NK-92 (cell line): ENCODE data around the gene COPZ1.

ENCODE experiments used
- DNase-seq: peaks from one replicate; lab custom pipeline; 2025; ENCODE audit not compliant: unreplicated experiment; lab: John Stamatoyannopoulos, UW

COPZ1 gene

DNA sequence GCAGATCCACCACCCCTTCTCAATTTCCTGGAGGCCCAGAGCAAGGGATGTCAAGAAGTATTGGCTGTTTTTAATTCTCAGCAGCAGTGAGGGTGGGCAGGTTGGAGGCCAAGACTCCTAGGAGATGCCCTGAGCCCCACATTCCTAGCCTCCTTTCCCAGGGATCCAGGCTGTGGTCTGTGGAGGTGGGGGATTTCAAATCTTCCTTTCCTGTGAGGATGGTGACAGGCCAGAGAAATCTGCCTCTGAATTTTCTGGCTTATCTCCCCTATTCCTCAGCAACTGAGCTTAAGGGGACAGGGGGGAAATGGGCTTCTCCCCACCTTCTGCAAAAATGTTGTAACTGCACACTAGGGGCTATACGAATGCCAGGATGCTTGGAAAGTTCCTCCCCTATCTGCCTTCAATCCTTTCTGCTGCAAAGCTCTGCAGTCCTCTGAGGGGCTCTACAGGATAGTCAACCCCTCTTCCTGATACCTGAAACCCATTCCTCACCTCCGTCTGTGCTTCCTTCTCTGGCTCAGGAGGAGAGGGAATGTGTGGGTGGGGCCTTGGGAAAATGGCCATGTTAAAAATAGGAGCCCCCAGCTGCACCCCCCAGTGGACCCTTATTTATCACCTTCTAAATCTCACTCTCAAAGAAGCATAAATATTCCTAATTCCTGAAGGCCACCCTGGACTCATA lies 32.7 kb downstream of the COPZ1 start:
- no peak for DNase-seq

DNA sequence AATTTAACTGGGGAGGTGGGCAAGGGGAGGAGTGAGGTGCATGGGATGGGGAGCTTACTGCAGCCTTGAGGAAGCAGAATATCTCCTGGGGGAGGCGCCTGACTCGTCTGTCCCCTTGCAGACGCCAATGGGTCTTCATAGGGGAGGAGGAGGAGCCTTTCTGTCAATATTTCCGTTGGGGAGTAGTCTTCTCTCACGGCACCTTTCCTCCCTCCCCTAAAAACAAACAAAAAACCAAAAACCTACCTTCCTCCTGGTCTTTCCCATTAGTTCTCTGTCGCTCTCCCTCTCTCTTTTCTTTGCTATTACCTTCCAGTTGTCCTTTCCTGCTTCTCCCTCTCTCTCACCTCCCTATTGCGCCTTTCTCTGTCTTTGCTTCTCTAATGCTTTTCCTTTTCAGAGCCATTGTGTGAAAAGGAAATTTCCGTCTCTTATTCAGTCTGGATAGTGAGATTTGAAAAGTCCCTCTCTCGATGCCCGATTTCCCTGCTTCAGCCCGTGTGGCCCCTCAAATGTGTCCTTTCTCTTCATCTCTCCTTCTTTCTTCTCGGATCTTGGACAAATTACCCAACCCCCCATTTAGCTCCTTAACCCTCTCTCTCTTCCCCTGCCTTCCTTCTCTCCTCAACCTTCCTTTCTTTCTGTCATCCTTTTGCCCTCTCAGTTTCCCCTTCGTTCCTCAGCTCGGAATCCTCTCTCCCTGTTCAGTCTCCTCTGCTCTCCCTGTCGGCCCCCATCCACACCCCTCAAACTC lies 33.4 kb downstream of the COPZ1 start:
- DNase-seq = no peak

DNA sequence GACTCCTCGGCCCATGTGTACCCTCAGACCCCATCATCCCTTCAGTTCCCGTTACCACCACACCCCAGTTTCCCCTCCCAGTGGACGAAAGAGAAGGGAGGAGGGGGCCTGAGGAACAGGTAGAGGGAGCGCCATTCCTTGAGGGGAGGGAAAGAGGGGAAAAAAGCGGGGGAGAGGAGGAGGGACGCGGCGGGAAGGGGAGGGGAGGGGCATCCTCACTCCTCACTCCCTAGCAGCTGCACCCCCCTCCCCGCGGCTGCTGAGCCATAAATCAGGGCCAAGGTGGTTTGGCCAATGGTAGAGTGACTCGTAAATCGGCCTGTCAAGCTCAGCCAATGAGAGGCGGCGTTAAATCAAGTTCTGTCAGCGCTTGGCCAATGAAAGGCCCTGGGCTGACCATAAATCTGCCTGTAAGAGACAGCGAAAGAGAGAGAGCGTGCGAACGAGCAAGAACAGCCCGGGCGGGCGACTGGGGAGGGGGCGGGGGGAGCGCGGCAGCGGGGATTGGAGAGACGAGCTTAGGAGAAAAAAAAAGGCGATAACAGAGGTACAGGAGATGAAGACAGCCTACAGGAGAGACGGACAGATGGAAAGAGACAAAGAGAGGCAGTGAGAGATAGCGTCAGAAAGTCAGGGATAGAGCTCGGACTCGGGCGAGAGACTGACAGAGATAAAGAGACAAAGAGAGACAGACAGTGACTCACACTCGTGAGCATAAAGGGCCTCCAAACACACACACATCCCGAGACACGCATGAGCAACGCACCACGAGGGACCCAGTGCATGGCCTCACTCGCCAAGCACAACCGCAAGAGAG lies 34.2 kb downstream of the COPZ1 start:
- DNase-seq = peak; percentile 58

DNA sequence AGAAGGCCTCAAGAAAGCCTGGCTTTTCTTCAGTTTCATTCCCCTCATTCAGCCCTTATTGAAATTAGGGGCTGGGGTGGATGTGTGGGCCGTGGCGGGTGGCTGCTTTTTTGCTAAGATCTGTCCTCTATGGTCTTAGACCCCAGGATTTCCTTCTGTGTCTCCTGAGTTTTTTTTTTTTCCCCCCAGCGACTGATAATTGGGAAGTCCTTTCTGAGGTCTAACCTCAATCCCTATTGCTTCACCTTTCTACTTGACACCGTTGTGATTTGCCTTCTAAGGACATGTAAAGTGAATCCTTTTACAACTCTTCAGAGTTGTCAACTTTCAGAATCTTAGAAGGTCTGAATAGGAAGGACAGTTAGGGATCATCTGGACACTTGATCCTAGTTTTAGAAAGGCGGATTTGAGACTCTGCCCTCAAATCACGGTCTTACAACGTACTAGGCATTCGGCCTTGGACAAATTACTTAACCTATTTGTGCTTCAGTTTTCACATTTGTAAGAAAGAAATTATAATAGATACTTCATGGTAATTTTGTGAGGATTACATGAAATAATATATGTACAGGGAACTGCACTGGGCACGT lies 34.9 kb downstream of the COPZ1 start:
- DNase-seq = no peak

DNA sequence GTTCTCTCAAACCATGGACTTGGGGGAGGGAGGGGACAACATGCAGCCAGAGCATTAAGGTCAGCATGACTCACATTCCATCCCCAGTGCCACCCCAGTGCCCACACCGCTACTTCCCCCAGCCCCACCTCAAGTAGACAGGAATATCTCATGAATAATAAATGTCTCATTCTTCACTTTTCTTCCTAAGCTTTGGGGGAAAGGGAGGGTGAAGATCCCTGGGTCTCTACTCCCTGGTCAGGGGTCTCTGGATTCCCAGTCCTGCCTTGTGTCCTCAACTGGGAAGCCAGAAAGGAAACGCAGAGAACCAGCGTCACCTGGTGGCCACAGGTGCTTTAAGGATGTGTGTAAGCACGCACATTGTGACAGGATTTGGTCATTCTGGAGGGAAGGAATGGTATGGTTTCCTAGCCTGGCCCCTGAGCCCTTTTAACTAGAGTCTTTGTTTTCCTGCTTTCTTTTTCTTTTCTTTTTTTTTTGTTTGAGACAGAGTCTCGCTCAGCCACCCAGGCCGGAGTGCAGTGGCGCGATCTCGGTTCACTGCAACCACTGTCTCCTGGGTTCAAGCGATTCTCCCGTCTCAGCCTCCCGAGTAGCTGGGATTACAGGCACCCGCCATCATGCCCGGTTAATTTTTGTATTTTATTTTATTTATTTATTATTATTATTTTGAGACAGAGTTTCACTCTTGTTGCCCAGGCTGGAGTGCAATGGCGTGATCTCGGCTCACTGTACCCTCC lies 36.0 kb downstream of the COPZ1 start:
- DNase-seq = no peak

DNA sequence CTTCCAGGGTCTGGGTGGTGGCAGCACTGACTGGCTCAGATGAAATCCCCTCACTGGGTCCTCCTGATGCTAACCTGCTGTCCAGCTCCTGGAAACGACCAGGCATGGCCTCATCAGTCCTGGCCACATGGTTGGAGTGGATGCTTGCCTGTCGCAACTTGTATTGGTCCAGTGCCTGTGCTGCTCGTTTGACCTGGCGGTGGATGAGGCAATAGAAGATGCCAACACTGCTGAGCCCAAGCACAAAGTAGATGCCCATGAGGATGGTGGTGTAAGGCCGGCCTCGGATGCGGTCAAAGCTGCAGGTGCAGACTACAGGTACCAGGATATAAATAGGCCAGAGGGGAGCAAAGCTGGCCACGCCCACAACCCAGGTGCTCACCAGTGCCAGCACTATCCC lies 38.1 kb downstream of the COPZ1 start:
- DNase-seq = no peak

DNA sequence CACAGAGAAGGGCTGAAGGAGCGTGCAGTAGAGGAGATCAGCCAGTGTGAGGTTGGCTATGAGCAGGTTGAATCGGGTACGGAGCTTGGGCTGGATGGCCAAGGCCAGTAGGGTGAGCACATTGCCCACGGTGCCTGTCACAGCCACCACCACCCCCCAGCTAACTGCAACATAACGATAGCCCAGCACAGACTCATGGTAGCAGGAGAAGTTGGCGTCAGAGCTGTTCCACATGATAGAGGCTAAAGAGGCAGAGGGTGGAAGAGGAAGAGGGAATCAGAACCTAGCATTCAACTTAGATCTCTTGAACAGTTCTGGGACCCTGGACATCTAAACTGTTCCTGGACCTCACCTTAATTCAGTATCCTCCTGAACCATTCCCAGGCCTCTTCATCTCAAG lies 38.7 kb downstream of the COPZ1 start:
- DNase-seq = no peak

DNA sequence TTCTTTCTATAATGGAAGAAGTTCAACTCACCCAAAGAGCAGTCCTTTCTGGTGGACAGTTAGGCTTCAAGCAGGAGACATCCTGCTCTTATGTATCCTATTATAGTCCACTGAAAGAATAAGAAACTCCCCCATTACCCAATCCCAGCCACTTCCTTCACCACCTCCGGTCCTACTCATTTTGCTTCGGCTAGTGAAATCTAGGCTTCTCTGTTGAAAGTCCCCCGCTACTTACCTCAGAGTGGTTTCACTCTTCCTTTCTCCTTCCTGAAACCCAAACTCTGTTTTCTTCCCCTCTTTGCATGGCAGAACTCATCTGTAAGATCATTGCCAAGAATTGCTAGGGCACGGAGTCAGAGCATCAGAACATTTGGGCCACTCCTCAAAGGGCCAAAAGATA lies 39.5 kb downstream of the COPZ1 start, which contains the start of gene GPR84:
GPR84 (minus strand) TSS at position 74 of the 400 bp plus-strand sequence. CDS start 635 bp downstream, outside the sequence.
- DNase-seq = no peak

DNA sequence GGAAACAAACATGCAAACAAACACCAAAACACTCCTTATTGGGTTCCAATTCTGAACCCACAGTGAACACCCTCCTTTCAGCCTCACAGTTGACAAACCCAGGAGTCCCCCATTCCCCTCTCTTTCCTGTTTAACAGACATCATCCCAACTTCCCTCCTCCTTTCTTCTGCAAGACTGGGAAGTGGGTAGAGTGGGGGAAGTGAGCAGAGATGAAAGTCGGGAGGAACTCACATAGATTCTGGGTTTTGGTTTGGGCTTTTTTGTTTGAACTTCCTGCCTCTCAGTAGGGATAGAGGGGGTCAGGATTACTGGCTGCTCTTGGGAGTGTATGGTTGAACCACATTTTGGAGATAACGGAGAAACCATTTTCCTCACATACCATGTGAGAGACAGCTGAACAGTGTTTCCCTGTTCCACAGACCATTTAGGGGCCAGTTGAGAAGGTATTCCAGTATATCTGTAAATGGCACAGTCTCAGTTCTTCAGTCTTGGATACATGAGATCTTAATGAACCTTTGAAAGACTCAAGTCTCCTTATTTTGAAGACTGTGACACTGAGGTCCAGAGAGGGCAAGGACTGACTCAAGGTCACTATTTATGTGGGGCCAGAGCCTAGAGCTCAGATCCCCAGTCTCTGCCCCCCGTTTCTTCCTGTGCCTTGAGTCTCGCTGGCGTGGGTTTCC lies 43.2 kb downstream of the COPZ1 start:
- no peak for DNase-seq

DNA sequence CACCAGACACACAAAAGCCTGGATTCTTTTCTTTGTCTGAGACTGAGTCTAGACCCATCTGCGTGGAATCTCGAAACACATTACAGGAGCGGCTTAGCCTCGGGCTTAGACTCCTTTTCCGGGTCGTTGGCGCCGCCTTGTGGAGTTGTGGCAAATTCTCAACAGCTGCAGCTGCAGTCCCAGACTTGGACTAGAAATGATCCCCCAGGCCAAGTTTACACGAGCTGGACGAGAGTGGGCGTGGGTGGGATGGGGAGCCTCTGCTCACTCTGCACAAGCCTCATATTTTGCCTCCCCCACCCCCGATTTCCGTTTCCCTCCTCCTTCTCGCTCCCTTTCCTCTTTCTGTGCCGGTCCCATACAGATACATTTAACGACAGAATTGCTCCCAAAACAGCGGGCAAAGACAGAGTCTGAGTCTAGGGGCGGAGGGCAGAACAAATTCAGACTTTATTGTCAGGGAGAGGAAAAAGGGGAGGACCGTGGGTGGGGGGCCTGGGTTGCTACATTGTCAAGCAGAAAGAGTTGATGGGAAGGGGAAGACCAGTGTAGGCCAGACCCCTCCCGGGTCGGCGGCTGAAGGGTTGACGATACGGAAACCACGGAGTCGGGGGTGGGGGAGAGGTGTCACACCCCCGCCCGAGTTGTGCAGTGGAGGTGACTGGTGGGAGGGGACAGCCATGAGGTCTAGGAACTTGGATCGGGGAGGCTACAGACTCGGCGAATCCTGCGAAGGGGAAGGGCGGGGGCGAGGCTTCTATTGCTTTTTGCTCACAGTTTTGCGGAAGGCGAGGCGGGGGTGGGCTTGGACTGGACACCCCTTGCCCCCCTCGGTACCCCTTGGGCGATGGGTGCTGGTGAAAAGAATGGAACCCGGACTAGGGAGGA lies 44.0 kb downstream of the COPZ1 start:
- peak; percentile 25 for DNase-seq

DNA sequence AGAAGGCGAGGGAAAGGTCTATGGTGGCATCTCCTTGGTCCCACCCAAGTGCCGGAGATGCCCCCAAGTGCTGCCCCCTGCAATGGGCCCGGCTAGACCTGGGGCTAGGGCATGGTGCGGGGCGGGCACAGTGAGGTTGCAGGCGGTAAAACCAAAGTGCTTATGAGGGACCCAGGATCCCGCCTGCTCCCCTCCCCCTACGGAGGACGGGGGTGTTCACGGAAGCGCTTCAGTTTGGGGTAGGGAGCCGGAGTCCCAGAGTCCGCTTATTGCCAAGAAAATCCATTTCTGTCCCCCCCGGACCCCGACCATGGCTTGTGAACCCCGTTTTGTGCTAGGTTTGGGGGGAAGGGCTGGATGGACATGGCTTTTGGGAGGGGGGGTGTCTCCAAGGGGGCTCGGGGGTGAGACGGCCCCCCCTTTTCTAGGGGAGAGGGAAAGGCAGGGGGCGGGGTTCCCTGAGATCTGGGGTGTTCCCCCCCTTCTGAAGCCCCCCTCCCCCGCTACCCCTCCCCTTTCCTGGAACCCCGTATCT lies 44.7 kb downstream of the COPZ1 start:
- no peak for DNase-seq

DNA sequence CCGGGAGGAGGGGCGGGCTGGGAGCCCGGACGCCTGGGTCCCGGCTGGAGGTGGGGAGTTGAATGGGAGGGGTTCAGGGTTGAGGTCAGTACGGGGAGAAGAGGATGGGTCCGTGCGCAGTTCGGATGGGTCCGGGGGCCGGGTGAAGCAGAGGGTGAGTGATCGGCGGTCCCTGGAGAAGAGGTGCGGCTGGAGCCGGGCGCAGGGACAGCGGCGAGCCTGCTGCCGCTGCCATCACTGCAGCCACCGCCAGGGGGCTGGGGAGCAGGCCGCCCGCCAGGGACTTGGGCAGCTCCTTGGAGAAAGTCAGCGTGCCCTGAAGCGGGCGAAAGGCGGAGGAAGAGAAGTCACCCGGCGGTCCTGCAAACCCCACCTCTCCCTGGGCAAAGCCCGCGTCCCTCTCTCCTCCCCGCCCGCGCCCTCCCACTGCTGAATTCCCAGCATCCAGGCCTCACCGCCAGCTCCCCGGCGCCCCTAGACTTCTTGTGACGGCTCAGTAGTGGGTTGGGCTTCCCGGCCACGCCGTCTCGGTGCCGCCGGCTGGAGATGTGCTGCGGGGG lies 45.3 kb downstream of the COPZ1 start:
- DNase-seq = no peak

DNA sequence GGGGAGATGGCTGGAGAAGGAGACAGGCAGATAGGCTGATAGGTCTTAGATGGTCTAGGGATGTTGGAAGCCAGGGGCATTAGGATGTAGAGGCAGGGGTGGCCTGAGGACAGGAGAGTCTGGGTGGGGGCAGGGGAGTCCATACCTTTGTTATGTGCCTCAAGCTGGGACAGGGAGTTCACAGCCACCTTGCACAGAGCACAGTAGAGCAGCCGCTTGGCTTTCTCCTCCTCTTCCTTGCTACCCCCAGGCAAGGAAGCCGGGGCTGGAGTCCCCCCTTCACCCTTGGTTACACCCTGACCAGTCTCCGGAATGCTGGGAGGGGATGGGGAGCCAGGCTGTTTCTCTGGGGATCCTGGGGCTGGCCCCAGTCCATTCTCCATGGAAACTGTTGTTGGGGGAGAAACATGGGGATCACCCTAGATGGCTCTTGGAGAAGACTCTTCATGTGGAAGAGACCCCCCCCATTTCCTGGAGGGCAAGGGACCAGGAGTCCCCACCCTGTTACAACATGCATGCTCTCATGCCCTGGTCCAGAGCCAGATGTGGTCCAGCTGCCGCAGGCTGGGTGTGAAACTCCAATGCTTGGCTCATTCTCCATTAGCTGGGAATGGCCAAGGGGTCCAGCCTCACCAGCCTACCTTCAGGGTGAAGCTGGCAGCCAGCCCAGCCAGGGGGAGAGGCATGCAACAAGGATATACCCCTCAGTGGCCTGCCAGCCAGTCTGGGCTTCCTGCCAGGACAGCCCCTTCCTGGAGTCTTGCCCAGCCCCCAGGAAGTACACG lies 46.6 kb downstream of the COPZ1 start:
- no peak for DNase-seq

DNA sequence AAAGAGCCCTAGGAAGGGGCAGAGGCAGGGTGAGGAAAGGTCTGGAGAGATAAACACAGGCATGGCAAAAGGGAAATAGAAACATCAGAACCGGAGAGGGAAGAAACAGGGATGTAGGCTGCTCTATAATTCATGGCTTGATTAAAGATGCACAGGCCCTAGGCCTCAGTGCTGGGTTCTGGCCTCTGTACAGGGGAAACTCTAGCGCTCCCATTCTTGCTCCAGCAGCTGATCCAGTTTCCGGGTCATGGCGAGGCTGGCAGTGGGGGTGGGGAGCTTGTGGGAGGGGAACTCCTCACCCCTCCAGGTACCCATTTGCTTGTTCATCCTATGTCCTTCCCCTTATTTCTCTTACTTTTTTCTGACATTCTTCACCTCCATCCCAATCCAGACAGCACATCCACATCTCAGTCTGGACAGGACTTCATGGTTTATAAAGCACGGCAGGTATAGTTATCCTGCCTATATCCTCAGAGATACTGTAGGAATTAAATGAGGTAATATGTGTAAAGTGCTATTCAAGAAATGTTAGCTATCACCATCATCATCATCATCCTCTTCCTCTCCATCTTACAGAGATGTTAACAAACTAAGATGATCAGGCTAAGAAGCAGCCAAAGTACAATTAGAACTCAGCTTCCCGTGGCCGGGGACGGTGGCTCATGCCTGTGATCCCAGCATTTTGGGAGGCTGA lies 47.3 kb downstream of the COPZ1 start:
- no peak for DNase-seq

DNA sequence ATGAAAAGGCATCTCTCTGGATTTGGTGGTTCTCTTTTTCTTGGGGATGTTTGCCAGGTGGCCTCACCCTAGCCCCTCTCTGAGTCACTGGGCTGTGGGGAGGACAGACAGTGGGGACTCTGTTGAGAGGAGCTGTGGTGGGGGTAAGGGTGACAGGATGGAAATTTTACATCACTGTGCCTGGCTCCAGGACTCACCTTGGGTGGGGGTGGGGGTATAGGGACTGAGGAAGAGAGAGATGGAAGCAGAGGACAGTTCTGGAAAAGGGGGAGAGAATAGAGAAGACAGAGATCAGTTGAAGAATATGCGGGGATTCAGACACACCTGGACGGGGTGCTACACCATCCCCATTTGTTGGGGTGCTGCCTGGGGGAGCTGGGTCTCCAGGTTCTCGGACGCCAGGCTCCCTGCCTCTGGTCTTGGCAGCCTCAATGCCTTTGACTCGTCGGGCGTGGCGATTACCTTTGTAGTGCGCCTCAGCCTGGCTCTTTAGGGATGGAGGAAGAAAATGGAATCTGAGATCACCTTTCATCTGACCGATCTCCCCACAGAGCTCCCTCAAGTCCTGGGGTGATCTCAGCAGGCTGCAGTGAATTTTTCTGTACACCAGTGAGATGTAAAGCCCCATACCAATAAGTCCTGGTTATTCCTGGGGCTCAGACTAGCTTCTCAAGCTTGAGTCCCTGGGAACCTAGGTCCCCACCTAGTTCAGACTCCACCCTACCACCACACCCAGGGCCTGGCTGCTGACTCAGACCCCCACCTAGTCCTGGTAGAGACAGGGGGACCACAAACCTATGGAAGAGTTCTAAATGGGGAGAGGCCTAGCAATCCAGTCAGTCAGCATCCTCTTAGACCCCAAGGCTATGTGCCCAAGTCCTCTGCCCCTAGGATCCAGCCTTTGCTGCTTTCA lies 49.0 kb downstream of the COPZ1 start:
- no peak for DNase-seq
